ENCODE data around the gene SMIM44. TPM values are rescaled to one million over a fixed set of nuclear protein-coding genes. Genes with fewer than 3 reads are reported as not detected.
A peak's percentile ranks its signal among the peaks of the same experiment; 100 is the strongest.

The SMIM44 gene
- total RNA-seq, 6 experiments from 2014 or later, result not detected

DNA sequence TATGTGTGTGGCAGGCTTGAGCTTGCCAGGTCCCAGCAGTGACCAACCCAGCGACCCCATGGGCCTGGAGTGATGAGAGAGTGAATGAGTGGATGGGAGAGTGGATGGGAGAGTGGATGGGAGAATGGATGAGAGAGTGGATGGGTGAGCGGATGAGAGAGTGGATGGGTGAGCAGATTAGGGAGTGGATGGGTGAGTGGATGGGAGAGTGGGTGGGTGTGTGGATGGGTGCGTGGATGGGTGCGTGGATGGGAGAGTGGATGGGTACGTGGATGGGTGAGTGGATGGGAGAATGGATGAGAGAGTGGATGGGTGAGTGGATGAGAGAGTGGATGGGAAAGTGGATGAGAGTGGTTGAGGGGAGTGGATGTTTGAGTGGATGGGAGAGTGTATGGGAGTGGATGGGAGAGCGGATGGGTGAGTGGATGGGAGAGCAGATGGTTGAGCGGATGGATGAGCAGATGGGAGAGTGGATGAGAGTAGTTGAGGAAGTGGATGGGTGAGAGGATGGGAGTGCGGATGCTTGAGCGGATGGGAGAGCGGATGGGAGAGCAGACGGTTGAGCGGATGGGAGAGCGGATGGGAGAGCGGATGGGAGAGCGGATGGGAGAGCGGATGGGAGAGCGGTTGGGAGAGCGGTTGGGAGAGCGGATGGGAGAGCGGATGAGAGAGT lies 45.4 kb upstream of the SMIM44 start:
- no peak overlapping the region for H3K27ac Mint-ChIP-seq

DNA sequence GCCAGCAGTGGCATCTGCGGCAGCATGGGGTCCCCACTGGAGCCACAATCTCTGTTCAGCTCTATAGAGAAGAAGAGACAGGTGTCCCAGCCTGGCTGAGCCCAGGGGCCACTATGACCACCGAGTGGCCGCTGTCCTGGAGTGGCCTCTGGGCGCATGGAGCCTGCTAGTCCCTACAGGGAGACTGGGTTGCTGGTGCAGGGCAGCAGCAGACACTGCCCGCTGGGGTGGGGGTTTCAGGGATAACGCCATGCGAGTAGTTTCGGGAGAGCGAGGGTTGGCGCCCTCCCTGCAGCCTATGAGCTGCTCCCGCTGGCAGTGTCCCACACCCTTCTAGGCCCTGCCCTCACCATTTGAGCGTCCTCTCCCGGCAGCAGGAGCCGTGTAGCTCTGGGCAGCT lies 44.8 kb upstream of the SMIM44 start:
- H3K36me3 Mint-ChIP-seq (ENCODE audit: low read depth), result peaks cover 5% of the 10 kb centered on the region; the same call in 1 of the 2 replicates
- no peak for TF ChIP-seq CTCF (IDR thresholded peaks at IDR 0.05)
- H3K4me1 Mint-ChIP-seq (ENCODE audit: low read depth), result no peaks in the 10 kb centered on the region
- no peaks in the 10 kb centered on the region for H3K9me3 Mint-ChIP-seq
- no peak for DNase-seq
- no peak overlapping the region for H3K4me3 Mint-ChIP-seq
- H3K27me3 Mint-ChIP-seq (ENCODE audit: insufficient read depth), result no peaks in the 10 kb centered on the region
- no peak overlapping the region for H3K27ac Mint-ChIP-seq

More for the DNA sequence above, 45.4 kb upstream of the SMIM44 start:
- H3K4me1 Mint-ChIP-seq (ENCODE audit: low read depth), result no peaks in the 10 kb centered on the region
- TF ChIP-seq CTCF (IDR thresholded peaks at IDR 0.05), result no peak
- H3K9me3 Mint-ChIP-seq, result no peaks in the 10 kb centered on the region
- H3K27me3 Mint-ChIP-seq (ENCODE audit: insufficient read depth), result no peaks in the 10 kb centered on the region
- H3K36me3 Mint-ChIP-seq (ENCODE audit: low read depth), result peaks cover 5% of the 10 kb centered on the region; the same call in 1 of the 2 replicates
- no peak for DNase-seq
- H3K4me3 Mint-ChIP-seq, result no peak overlapping the region

- no peak for TF ChIP-seq CTCF (IDR thresholded peaks at IDR 0.05)
- Mint-ChIP-seq H3K36me3 (ENCODE audit: low read depth) (peaks cover 5% of the 10 kb centered on the region; the same call in 1 of the 2 replicates), H3K9me3 (no peaks in the 10 kb centered on the region), H3K4me3 (no peak overlapping the region), H3K27ac (no peak overlapping the region), H3K27me3 (ENCODE audit: insufficient read depth) (peaks cover under 1% of the 10 kb centered on the region; the same call in 1 of the 2 replicates), H3K4me1 (ENCODE audit: low read depth) (no peaks in the 10 kb centered on the region)
- DNase-seq, result no peak
Measured at GRCh38 chr19:3527238-3527910, 44.1 kb upstream of the SMIM44 start.

DNA sequence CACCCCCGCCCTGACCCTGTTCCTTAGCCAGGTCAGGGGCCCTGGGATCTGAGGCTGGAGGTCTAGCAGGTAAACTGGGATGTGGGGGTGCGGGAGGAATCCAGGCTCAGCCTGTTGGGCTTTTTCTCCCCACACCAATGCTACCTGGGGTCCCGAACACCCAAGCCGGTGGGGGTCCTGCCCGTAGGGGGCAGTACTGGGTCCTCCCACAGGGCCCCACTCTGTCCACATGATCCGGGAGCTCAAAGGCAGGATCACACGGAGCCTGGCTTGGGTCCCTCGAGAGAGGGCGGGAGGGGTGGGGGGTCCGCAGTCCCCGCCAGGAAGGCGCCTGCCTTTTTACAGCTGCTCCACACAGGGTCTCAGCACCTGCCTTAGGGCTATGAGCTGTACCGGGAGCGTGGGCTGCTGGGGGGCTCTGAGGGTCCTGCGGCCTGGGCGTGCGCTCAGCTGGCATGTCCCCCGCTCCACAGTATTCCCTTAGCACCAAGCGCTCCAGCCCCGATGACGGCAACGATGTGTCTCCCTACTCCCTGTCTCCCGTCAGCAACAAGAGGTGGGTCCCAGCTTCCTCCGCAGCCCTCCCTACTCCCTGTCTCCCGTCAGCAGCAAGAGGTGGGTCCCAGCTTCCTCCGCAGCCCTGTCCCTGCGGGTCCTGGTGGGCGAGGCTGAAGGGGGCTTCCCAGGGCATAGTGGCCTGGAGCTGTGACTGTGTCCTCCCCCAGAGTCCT lies 43.4 kb upstream of the SMIM44 start:
- no peaks in the 10 kb centered on the region for H3K9me3 Mint-ChIP-seq
- TF ChIP-seq CTCF (IDR thresholded peaks at IDR 0.05), result peak; percentile 47; the same call in 1 of the 2 replicates
- peaks cover 10% of the 10 kb centered on the region; the same call in 1 of the 2 replicates for H3K36me3 Mint-ChIP-seq (ENCODE audit: low read depth)

GRCh38 chr19:3524904-3525451 lies 41.7 kb upstream of the SMIM44 start:
- Mint-ChIP-seq H3K27ac (no peak overlapping the region), H3K27me3 (ENCODE audit: insufficient read depth) (peaks cover 3% of the 10 kb centered on the region; the same call in 1 of the 2 replicates), H3K9me3 (no peaks in the 10 kb centered on the region), H3K4me3 (no peak overlapping the region), H3K36me3 (ENCODE audit: low read depth) (peaks cover 15% of the 10 kb centered on the region; the same call in 1 of the 2 replicates), H3K4me1 (ENCODE audit: low read depth) (no peaks in the 10 kb centered on the region)
- DNase-seq, result no peak
- TF ChIP-seq CTCF (IDR thresholded peaks at IDR 0.05), result no peak

More for the DNA sequence above, 43.4 kb upstream of the SMIM44 start:
- Mint-ChIP-seq H3K4me1 (ENCODE audit: low read depth) (no peaks in the 10 kb centered on the region), H3K27ac (no peak overlapping the region), H3K4me3 (no peak overlapping the region), H3K27me3 (ENCODE audit: insufficient read depth) (peaks cover 3% of the 10 kb centered on the region; the same call in 1 of the 2 replicates)
- no peak for DNase-seq

Data from HFFc6 (cell line).